Spleen (tissue), 7 donors: ENCODE measurements around the gene CIB1.

Source experiments
- POLR2AphosphoS5 ChIP-seq, 3 donors: sonication (generic); formaldehyde crosslinking; IDR thresholded peaks; one replicate each; pipeline ENCODE4 v1.5.1; 2017; ENCODE audit warnings: antibody characterized with exemption in 3 of 3
- TF ChIP-seq, protein P1 (sequence below), 11 experiments: fragments of 200-600 bp in 7 of 11; fragments of 450-650 bp in 4 of 11; sonication (generic) in 4 of 11; IDR thresholded peaks in 8 of 11; conservative IDR thresholded peaks in 3 of 11; 1 replicate in 7 of 11; 2 replicates in 4 of 11; pipeline versions ENCODE4 v1.4.0 to v1.8.0; 2016 to 2021; ENCODE audit warnings: antibody characterized with exemption in 11 of 11, inconsistent platforms in 4 of 11, mild to moderate bottlenecking in 1 of 11
- donor health status: DM: no; HTN: no; CAD: no; lungs with moderate emphysema.
- donor health status: DM: no; HTN: no; CAD: no.
- donor health status: DM: no; HTN: no; CAD: no.

DNA sequence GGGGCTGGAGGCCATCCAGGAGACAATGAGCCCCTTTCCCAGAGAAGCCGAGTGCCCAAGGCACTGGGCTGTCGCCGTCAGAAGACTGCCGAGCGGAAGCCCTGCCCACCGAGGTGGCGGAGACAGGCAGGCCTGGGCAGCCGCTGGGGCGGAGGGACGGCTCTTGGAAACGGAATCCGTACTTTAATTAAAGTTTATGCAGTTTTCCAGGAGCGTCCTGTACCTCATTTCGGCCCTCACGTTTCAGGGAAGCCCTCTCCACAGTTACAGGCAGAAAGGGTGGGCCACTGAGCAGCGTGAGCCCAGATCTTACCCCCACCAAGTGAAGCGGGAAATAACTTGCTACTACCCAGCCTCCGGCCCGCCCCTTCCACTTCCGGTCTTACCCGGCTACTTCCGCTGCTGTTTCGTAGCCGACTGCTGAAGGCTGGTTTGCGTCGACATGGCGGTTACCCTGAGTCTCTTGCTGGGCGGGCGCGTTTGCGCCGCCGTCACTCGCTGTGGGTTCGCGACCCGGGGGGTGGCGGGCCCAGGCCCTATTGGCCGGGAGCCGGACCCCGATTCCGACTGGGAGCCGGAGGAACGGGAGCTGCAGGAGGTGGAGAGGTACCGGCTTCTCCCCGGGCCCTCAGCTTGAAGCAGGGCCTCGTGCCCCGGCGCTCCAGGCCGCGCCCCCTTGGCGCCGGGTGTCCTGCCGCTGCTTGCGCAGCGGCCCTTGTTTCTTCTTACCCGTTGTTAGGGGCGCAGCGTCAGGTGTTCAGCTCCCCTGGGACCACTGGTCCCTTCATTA lies 31.7 kb upstream of the CIB1 start, which contains the start of gene NGRN:
- TF ChIP-seq, protein P1, sequence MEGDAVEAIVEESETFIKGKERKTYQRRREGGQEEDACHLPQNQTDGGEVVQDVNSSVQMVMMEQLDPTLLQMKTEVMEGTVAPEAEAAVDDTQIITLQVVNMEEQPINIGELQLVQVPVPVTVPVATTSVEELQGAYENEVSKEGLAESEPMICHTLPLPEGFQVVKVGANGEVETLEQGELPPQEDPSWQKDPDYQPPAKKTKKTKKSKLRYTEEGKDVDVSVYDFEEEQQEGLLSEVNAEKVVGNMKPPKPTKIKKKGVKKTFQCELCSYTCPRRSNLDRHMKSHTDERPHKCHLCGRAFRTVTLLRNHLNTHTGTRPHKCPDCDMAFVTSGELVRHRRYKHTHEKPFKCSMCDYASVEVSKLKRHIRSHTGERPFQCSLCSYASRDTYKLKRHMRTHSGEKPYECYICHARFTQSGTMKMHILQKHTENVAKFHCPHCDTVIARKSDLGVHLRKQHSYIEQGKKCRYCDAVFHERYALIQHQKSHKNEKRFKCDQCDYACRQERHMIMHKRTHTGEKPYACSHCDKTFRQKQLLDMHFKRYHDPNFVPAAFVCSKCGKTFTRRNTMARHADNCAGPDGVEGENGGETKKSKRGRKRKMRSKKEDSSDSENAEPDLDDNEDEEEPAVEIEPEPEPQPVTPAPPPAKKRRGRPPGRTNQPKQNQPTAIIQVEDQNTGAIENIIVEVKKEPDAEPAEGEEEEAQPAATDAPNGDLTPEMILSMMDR (IDR thresholded peaks at IDR 0.05 in 8 of 11, conservative IDR thresholded peaks at IDR 0.05 in 3 of 11), result peak in 3 of 11 experiments; percentile 8 to 31 (median 9)
- TF ChIP-seq POLR2AphosphoS5 (IDR thresholded peaks at IDR 0.05), result peak; percentile 93 to 96 (median 94)
